HEK293 (cell line): ENCODE measurements around the gene LPP.

ENCODE experiments used
- CTCF ChIA-PET: fragments of 350-600 bp; formaldehyde crosslinking; extraction: SDS; loops from one replicate; lab custom pipeline; 2021; ENCODE audit warnings: antibody characterized with exemption; lab: Yijun Ruan, JAX
- POLR2A ChIA-PET: fragments of 300-600 bp; formaldehyde crosslinking; extraction: SDS; loops from one replicate; lab custom pipeline; 2020; ENCODE audit warnings: antibody characterized with exemption, inconsistent platforms; lab: Yijun Ruan, JAX
- H3K27ac ChIP-seq: fragments of 200-500 bp; sonication (Bioruptor generic); 2 replicates; pipeline ENCODE4 v1.5.1; 2014; ENCODE audit warnings: low read depth, low read length, control low read depth, inconsistent platforms; ENCODE audit errors: extremely low read depth
- H3K36me3 ChIP-seq, 2 experiments: fragments of 200-500 bp in 1 of 2; sonication (Bioruptor generic) in 1 of 2; 1 replicate in 1 of 2; 2 replicates in 1 of 2; pipeline ENCODE4 v1.5.1; 2014 to 2017; ENCODE audit warnings: inconsistent platforms in 2 of 2, low read length in 2 of 2; ENCODE audit not compliant: control insufficient read depth in 2 of 2, insufficient read depth in 1 of 2
- H3K4me1 ChIP-seq: fragments of 200-500 bp; sonication (Bioruptor generic); 2 replicates; pipeline ENCODE4 v1.5.1; 2014; ENCODE audit warnings: mild to moderate bottlenecking, low read length, inconsistent platforms; ENCODE audit not compliant: control insufficient read depth, insufficient read depth
- H3K4me3 ChIP-seq: 2 replicates; pipeline ENCODE4 v1.5.1; 2011; ENCODE audit warnings: low read depth, mild to moderate bottlenecking, control low read depth, low read length, moderate library complexity
- H3K9me3 ChIP-seq: fragments of 200-500 bp; sonication (Bioruptor generic); 2 replicates; pipeline ENCODE4 v1.5.1; 2014; ENCODE audit warnings: low read depth, low read length, inconsistent platforms; ENCODE audit not compliant: control insufficient read depth, insufficient read depth
- EGR2 ChIP-seq: fragments of 450-650 bp; formaldehyde crosslinking; IDR thresholded peaks from 2 replicates; pipeline ENCODE4 v1.5.1; 2016; ENCODE audit warnings: low read depth, missing biosample characterization, missing genetic modification characterization
- INSM2 ChIP-seq: fragments of 450-650 bp; formaldehyde crosslinking; IDR thresholded peaks from 2 replicates; pipeline ENCODE4 v1.5.1; 2016; ENCODE audit warnings: missing biosample characterization, missing genetic modification characterization
- PBX3 ChIP-seq: sonication (generic); formaldehyde crosslinking; IDR thresholded peaks from 2 replicates; pipeline ENCODE4 v1.8.1; 2022; ENCODE audit warnings: mild to moderate bottlenecking, moderate library complexity, missing genetic modification reagents
- RBAK ChIP-seq: fragments of 450-650 bp; formaldehyde crosslinking; IDR thresholded peaks from 2 replicates; pipeline ENCODE4 v1.5.1; 2016; ENCODE audit warnings: missing biosample characterization, missing genetic modification characterization
- ZBTB48 ChIP-seq: fragments of 450-650 bp; formaldehyde crosslinking; IDR thresholded peaks from 2 replicates; pipeline ENCODE4 v1.5.1; 2016; ENCODE audit warnings: missing biosample characterization, missing genetic modification characterization
- ZNF138 ChIP-seq: fragments of 450-650 bp; formaldehyde crosslinking; IDR thresholded peaks from 2 replicates; pipeline ENCODE4 v1.5.1; 2016; ENCODE audit warnings: missing biosample characterization, missing genetic modification characterization, borderline replicate concordance
- ZNF175 ChIP-seq: fragments of 450-650 bp; formaldehyde crosslinking; IDR thresholded peaks from 2 replicates; pipeline ENCODE4 v1.5.1; 2016; ENCODE audit warnings: missing biosample characterization, missing genetic modification characterization
- ZNF2 ChIP-seq: fragments of 450-650 bp; formaldehyde crosslinking; IDR thresholded peaks from 2 replicates; pipeline ENCODE4 v1.5.1; 2016; ENCODE audit warnings: missing biosample characterization, missing genetic modification characterization
- ZNF24 ChIP-seq: fragments of 450-650 bp; formaldehyde crosslinking; IDR thresholded peaks from 2 replicates; pipeline ENCODE4 v1.5.1; 2016; ENCODE audit warnings: missing biosample characterization, missing genetic modification characterization
- ZNF280D ChIP-seq: fragments of 450-650 bp; formaldehyde crosslinking; IDR thresholded peaks from 2 replicates; pipeline ENCODE4 v1.5.1; 2016; ENCODE audit warnings: missing biosample characterization, missing genetic modification characterization
- ZNF423 ChIP-seq: fragments of 450-650 bp; formaldehyde crosslinking; IDR thresholded peaks from 2 replicates; pipeline ENCODE4 v1.5.1; 2016; ENCODE audit warnings: missing biosample characterization, missing genetic modification characterization
- ZNF791 ChIP-seq: fragments of 450-650 bp; formaldehyde crosslinking; IDR thresholded peaks from 2 replicates; pipeline ENCODE4 v1.5.1; 2016; ENCODE audit warnings: missing biosample characterization, missing genetic modification characterization
- ZSCAN30 ChIP-seq: fragments of 450-650 bp; IDR thresholded peaks from 2 replicates; pipeline ENCODE4 v1.5.1; 2018; ENCODE audit warnings: missing biosample characterization, mild to moderate bottlenecking, missing genetic modification characterization, moderate library complexity

LPP gene

GRCh38 chr3:188220988-188221818, 67.2 kb downstream of the LPP start:
- TF ChIP-seq ZNF2 (tag by site-specific recombination) (no peak), RBAK (tag by site-specific recombination) (no peak), ZNF24 (tag by site-specific recombination) (no peak), ZNF280D (tag by site-specific recombination) (no peak), INSM2 (tag by site-specific recombination) (no peak), EGR2 (tag by site-specific recombination) (no peak), ZSCAN30 (no peak), ZNF175 (tag by site-specific recombination) (no peak), ZNF138 (tag by site-specific recombination) (no peak)
- Histone ChIP-seq H3K4me1 (no peaks in the 10 kb centered on the region), H3K4me3 (no peak overlapping the region), H3K36me3 (no peaks in the 10 kb centered on the region), H3K9me3 (no peaks in the 10 kb centered on the region), H3K27ac (no peak overlapping the region)
- ChIA-PET CTCF (interaction anchor here (0.6 to 1.2 kb wide), 2 partner anchors 15 to 718 kb away, joined by 3 to 5 read pairs; no protein-coding TSS in a partner anchor), POLR2A (no interaction called here)

- H3K36me3 ChIP-seq = no peaks in the 10 kb centered on the region
- H3K9me3 ChIP-seq = no peaks in the 10 kb centered on the region
- no peak overlapping the region for H3K27ac ChIP-seq
- no peak overlapping the region for H3K4me3 ChIP-seq
- TF ChIP-seq ZNF423 (tag by site-specific recombination) = no peak
- TF ChIP-seq PBX3 (CRISPR knock-in tag) = no peak
- ChIA-PET CTCF (interaction anchor here (0.5 kb wide), 1 partner anchor 525 kb away, joined by 3 read pairs; no protein-coding TSS in a partner anchor), POLR2A (no interaction called here)
- H3K4me1 ChIP-seq = no peaks in the 10 kb centered on the region
Measured at GRCh38 chr3:188223936-188224335, 70.0 kb downstream of the LPP start.

- Histone ChIP-seq H3K4me3 (no peak overlapping the region), H3K9me3 (no peaks in the 10 kb centered on the region), H3K36me3 (no peaks in the 10 kb centered on the region), H3K4me1 (no peaks in the 10 kb centered on the region), H3K27ac (no peak overlapping the region)
- POLR2A ChIA-PET = no interaction called here
- no peak for TF ChIP-seq ZBTB48
- TF ChIP-seq ZNF791 (tag by site-specific recombination) = no peak
- CTCF ChIA-PET = no interaction called here
Measured at GRCh38 chr3:188227442-188227841, 73.5 kb downstream of the LPP start.
